NCI-H1436 treated with DMSO at 0.1 percent for 48 hours (cell line): Measurements from ENCODE around the gene LRRC30.
"Not testable (repeated sequence)": the region's sequence is repeated elsewhere in the genome, so short reads cannot be mapped to it uniquely, and the experiment has no call there.

Experiments
- DNase-seq: peaks from one replicate; lab custom pipeline; 2025; lab: John Stamatoyannopoulos, UW

The LRRC30 gene

GRCh38 chr18:7230626-7231349, at the start of gene LRRC30:
TSS of gene LRRC30 (plus strand) at chr18:7231089. CDS start at chr18:7231139, 50 bp downstream.
- no peak for DNase-seq

DNA sequence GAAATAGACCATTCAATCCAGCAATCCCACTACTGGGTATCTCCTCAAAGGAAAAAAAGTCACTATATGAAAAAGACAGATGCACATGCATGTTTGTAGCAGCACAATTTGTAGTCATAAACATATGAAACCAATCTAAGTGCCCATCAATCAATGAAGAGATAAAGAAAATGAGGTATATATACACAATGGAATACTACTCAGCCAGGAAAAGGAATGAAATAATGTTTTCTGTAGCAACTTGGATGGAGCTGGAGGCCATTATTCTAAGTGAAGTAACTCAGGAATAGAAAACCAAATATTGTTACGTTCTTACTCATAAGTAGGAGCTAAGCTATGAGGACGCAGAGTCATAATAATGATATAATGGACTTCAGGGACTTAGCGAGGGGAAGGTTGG, 45.2 kb upstream of the LRRC30 start:
- no peak for DNase-seq

- no peak for DNase-seq
These were observed 40.2 kb upstream of the LRRC30 start for GRCh38 chr18:7190547-7191156.

DNA sequence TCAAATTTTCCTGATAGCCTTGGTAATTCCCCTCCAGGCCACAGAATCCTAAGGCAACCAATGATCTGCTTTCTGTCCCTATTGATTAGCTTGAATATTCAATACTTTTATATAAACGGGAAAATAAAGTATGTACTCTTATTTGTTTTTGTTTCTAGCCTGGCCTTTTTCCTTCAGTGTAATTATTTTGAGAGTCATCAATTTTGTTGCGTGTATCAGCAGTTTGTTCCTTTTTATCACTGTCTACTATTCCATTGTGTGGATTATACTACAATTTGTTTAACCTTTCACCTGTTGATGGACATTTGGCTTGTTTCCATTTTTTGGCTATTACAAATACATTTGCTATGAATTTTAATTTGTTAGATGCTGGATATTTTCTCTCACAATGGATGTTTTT, 39.2 kb upstream of the LRRC30 start:
- DNase-seq = no peak

DNA sequence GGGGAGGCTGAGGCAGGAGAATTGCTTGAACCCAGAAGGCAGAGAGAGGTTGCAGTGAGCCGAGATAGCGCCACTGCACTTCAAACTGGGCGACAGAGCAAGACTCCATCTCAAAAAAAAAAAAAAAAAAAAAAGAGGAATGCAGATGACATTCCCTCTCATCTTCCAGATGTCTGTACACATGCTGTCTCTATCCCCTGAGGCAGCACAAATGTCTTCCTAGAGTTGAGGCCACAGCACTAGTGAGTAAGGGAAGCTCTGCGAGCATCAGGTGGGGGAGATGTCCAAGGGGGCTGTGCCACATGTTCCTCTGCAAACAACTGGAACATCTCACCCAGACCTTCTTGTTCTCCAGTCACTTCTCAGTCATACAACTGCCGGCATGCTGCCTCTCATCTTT, 35.6 kb upstream of the LRRC30 start:
- no peak for DNase-seq

DNA sequence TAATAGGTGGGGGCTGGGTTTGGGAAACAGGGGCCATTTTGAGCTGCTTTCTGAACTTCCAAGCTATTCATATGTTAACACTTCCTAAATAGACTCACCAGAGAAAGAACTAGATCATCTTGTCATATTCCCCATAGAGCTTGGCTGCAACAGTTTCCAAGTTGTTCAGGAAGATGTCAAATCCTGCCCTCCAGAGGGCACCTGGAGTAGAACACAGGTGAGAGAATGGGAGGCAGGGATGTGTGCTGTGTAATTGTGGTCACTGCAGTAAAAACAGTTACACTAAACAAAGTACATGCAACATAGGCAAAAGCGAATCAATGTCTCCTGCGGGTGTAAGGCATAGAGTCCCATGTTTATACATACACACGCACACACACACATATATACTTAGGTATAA, 34.5 kb upstream of the LRRC30 start:
- DNase-seq = no peak

GRCh38 chr18:7197854-7198253, 33.0 kb upstream of the LRRC30 start:
- DNase-seq = no peak

GRCh38 chr18:7198326-7198725, 32.6 kb upstream of the LRRC30 start:
- DNase-seq = no peak

- no peak for DNase-seq
These were observed 29.8 kb upstream of the LRRC30 start for GRCh38 chr18:7201096-7201495.

DNA sequence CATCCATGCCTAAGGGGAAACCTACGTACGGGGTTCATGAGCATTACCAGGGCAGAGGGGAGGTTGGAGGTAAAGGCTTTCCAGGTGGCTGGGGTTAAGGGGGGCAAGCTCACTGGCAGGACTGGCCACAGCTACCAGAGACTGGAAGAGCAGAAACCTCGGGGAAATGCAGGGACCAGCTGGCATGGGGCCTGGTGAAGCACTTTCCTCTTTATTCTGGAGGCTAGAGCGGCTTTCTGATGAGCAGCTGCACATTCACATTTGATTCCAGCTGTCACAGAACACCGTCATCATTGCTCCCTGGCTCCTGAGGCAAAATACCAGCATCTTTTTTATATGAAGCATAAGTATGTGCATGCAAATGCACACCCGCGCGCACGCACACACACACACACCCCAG, 28.7 kb upstream of the LRRC30 start:
- DNase-seq = no peak

DNA sequence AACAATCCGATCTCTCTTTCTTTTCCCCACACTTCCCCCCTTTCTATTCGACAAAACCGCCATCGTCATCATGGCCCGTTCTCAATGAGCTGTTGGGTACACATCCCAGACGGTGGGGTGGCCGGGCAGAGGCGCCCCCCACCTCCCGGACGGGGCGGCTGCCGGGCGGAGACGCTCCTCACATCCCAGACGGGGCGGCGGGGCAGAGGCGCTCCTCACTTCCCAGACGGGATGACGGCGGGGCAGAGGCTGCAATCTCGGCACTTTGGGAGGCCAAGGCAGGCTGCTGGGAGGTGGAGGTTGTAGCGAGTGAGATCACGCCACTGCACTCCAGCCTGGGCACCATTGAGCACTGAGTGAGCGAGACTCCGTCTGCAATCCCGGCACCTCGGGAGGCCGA, 27.3 kb upstream of the LRRC30 start:
- not testable (repeated sequence) for DNase-seq

DNA sequence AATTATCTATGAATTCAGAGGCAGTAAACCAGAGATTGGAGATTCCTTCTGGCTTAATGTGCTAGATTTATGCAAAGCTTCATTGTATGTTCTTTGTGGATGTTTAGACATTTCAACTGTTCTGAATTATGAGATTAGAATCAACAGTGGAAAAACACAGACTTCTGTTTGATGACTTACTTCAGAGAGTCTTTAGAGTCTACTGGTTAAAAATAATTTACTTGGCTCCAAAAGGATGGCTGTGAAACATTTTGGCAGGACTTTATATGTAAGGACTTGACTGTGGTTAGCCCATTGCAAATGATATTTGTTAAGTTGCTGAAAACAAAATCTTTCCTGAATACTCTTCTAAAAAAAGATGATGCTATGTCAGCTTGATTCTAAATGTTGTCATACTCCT, 25.5 kb upstream of the LRRC30 start:
- DNase-seq = no peak

DNA sequence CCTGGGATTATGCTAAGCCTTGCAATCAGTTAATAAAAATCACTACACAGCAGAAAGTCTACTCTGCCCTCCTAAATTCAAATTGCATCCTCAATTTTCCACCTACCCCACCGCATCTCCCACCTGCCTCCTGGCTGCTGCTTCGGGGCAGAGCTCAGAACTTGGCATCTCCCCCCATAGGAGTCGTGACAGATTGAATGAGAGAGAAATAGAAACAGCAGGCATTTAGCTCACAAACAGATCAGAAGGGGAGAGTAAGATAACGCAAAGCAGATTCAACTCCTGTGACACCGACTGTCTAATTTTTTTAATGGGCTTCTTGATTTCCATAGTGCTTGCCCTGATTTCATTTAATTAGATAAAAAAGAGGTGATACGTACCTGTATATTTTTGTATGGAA, 24.7 kb upstream of the LRRC30 start:
- DNase-seq = no peak

GRCh38 chr18:7207366-7207915, 23.4 kb upstream of the LRRC30 start:
- DNase-seq = no peak

- DNase-seq = peak; percentile 0
These were observed 9.3 kb upstream of the LRRC30 start for GRCh38 chr18:7221424-7222155.

- no peak for DNase-seq
These were observed 6.7 kb upstream of the LRRC30 start for GRCh38 chr18:7224198-7224597.

GRCh38 chr18:7232218-7232617, 1.3 kb downstream of the LRRC30 start:
- DNase-seq = no peak

DNA sequence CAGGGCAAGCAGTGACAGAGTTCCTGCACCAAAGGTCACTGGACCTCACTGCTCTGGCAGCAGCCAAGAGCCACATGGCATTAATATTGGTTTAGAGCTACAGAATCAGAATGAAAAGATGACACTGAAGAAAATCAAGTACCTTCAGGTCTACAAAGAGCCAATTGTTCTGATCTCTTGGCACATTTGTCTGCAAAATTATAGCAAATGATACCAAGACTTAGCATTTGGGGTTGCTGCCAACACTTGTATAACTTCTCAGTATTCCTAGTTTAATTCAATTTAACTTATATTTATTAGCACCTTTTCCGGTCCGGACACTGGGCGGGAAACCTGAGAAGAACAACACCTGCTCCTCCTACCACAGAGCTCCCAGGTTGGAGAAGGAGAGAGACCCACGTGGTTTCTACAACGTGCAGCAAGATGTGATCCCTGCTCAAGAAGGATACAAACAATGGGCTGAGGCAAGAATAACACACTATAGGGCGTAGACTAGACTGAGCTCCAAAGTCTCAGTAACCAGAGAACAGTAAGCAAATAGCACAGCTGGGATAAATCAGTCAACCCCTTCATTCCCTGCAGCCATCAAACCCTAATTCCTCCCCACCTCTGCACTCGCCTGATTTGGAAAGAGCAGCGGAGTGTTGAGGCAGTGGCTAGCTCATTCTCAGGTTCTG, 2.4 kb downstream of the LRRC30 start:
- no peak for DNase-seq

DNA sequence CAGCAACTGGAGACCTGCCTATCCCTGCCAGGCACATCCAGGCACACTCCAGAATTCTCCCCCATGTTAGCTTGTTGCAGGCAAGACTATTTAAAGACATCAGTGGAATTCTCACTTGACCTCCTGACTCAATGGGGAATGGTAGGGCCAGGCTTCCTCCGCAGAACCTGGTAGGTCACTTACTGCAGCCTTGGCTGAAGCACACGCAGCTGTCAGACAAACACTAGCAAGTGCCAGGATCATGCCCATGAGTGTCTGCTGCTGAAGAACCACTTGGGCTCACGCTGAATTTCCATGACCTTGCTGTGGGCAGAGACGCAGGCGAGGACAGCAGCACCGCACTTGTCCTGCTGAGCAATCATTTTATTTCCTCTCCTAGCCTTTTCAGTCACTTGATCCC, 3.2 kb downstream of the LRRC30 start:
- no peak for DNase-seq

- no peak for DNase-seq
These were observed 4.1 kb downstream of the LRRC30 start for GRCh38 chr18:7234956-7235355.

GRCh38 chr18:7236072-7236471, 5.2 kb downstream of the LRRC30 start:
- DNase-seq = no peak

DNA sequence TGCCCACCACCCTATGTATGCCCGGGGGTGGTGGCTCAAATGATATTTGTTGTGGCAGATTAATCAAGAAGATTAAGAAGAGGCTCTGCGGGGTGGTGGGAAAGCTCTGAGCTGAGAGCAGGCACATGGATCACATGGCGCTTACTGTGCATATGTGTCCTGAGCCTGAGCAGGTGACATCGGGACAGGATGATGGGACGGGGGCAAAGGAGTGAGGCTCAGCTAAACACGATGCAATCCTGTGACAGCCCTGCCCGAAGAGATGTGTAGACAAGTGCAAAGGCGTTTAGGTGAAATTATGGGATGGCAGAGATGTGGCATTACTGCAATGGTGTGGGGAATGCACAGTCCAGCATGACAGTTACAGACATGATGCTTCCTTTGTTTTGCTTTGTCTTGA, 6.0 kb downstream of the LRRC30 start:
- DNase-seq = no peak
